OCI-M1 (cell line): ENCODE measurements around the gene GHR.
"Not testable (repeated sequence)": the region's sequence is repeated elsewhere in the genome, so short reads cannot be mapped to it uniquely, and the experiment has no call there.

Source experiments
- DNase-seq: peaks from one replicate; lab custom pipeline; 2025; lab: John Stamatoyannopoulos, UW

The GHR gene

DNA sequence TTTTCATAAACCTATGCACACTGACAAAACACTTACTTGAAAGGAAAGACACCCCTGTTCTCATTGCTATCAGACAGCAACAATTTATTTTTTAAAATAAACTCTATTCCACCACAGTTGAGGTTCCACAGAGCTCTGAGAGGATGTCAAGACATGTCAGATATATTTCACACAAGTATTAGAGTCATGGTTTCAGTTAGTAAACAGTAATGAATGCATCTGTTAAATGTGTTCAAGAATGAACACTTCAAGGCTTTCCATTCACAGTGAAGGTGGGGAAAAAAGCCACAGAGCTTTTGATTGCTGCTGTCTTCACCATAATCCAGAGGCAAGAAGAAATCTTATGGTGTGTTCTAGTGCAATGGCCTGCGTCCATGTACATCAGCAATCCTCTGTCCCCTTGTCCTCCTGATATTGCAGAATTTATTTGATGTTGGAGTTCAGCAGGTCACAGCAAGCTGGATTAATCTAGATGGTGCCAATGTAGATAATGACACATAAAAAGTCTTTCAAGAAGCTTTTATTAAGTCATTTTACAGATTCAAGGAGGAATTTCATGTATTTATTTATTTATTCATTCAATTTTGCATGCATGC is 146.8 kb downstream of the GHR start:
- no peak for DNase-seq

DNA sequence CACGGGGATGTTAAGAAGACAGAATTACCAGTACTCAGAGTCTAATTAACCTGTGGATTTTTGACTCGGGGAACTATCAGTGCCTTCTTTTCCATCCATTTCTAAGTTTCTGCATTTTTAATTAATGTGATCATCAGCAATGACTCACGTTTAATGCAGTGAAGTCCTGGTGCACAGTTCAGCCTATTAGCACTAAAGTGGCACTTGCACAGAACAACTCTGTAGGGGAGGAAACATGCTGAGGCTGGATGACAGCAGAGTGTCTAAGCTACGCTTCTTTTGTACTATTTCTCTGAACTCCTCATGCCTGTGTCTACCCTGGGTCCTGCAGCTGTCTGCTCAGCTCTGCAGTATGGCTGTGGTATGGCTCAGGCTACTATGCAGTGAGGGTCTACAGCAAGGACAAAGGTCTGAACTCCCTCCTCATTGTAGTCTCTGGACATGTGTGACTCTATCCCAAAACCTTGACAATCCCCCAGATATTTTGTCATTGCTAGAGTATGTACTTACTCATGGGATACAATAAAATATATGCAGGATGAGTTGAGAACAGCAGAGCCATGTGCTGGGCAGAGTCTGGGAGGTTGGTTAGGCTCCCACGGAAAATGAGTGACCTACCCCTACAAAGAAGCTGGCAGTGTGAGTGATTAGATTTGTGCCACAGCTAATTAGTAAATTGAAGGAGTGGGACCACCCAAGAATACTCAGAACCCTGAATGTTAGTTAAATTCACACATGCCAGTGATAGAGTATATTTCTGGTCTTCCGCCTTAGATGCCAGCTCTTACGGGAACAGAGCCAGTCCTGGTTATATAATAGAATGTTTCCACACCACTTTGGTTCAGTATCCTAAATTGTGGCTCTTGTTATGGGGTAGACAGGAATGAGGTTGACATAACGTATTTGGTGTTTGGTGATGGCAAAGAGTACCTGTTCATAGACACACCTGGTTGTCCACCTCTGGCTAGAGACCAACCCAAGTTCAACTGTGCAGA is 148.0 kb downstream of the GHR start:
- DNase-seq = no peak

DNA sequence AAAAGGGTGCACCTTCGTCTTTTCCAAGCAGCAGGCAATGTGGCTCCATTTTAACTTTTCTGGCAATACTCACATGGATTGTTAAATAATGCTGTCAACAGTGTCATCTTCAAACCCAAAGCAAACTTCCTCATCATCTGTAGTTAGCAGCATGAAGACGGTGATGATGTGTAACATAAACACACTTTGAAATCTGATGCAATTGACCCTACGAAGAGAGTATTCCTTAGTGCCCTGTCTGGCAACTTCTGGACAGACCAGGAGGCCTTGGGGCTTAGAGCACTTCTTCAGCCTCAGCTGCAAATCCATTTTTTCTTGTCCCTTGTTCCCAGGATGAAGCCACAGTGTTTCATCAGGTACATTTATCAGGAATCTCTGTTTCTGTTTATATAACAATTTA is 149.1 kb downstream of the GHR start:
- no peak for DNase-seq

DNA sequence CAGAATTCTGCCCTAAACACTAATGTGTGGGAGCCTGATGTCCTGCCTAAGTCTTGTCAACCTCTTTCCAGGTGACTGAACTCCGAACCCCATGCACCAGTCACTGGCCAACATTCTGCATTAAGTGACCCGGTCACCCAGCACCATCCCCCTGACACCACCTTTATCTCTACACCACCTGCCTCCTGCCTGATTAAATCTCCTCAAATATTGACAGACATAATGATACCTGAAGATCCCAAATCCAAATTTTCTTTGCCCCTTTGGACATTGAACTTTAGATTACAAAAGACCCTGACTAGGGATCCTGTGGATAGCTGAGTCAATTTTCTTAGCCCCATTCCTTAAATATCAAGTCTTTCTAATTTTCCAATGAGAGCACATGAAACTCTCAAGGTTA is 150.1 kb downstream of the GHR start:
- DNase-seq = no peak

DNA sequence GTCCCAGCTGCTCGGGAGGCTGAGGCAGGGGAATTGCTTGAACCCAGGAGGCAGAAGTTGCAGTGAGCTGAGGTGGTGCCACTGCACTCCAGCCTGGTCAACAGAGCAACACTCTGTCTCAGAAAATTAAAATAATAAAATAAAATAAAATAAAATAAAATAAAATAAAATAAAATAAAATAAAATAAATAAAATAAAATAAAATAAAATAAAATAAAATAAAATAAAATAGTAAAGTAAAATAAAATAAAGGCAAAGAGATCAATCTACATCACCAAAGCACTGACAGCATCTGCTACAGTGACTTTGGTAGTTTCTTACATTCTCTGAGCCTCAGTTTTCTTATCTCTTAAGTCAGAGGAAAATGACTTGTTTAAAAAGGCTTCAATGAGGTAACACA is 152.7 kb downstream of the GHR start:
- not testable (repeated sequence) for DNase-seq

DNA sequence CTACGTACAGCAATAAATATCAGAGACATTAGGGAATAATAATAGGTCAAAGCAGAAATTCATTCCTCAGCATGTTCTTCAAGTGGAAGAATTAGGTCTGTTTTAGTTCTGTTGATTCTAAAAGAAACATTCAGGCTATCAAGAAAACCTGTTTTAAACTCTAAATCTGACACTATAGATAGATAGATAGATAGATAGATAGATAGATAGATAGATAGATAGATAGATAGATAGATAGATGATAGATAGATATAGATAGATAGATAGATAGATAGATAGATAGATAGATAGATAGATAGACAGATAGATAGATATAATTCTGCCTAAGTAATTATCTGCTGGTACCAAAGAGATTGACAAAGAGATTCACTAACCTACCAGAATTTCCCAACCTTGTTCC is 155.7 kb downstream of the GHR start:
- not testable (repeated sequence) for DNase-seq

DNA sequence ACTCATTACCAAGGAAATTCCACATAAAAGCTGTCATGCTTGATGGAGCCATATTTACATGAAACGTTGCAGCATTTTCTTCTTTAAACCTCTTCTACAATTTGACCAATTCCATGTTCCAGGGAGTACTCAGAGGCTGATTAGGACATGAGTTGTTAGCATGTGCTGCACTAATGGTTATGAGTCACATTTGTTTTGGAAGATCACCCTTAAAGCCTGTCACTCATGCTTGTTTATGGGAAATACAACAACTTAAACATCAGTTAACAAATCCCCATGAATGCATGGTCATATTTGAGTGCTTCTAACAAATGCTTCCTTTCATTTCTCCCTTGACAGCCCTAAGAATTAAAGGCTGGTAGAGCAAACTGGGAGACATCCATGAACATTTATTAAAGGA is 156.1 kb downstream of the GHR start:
- no peak for DNase-seq

DNA sequence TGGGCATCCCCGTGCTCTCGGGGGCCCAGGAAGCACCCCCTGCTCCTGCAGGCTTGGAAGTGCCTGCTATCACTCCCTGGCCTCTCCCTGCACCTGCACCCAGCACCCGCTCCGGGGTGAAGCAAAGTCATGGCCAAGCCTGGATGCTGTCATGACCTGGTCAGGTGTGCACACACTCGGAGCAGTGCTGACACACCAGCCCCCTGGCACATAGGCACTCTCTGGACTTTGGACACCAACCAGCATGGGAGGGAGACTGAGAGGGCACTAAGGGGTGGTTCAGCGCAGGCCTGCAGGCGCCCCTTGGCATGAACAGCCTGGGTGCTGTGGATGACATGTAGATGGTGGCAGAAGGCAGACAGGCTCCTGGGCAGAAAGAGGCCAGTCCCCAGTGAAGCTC is 158.6 kb downstream of the GHR start:
- DNase-seq = no peak

DNA sequence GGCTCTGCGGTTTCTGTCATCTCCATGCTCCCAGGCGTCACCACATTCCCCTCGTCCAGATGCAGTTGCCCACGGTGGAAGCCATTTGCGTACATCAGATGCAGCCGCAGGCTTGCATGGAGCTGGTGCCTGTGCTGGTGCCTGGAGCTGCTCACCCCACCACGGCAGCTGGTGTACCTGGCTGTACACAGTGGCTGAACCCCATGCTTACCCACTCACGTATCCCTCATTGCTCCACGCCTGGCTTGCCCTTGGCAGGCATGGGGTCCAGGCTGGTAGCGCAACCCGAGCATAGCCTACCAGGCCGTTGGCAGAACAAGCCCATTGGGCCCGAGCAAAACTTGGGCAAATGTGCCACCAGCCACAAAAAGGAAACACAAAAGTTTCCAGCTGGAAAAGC is 159.5 kb downstream of the GHR start:
- no peak for DNase-seq

DNA sequence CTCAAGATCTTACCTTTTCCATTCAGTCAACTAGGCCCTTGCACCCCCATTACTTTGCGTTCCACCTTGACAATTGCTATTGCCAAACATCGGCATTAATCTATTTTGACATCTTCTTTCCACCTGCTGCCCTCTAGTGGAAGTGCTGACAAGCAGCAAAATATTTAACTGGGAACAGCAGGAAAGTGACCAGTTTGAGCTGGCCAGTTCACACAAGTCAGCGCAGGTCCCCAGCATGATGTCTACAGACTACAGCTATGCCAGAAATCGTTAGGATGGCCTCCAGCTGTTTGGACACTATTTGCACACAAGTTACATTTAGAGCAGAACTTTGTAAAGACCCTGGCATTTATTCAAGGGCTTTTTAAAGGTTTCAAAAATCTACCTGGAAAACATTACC is 160.1 kb downstream of the GHR start:
- peak; percentile 83 for DNase-seq

DNA sequence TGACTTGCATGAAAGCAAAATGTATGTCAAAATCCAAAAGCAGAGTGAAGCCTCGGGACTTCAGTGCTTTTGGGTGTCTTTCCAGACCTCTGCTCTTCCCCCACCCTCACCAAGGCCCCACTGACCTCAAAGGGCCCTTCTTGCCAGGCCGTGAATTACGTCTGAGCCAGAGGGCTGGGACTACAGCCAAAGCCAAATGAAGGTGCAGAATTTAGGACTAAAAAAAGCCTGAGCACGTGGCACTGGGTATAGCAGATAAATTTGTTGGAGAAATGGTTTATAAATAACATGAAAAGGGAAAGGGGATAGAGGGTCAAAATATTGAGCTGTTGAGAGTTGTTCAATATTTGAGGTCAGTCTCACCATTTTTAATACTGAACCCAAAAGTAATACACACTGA is 163.4 kb downstream of the GHR start:
- DNase-seq = peak; percentile 82

DNA sequence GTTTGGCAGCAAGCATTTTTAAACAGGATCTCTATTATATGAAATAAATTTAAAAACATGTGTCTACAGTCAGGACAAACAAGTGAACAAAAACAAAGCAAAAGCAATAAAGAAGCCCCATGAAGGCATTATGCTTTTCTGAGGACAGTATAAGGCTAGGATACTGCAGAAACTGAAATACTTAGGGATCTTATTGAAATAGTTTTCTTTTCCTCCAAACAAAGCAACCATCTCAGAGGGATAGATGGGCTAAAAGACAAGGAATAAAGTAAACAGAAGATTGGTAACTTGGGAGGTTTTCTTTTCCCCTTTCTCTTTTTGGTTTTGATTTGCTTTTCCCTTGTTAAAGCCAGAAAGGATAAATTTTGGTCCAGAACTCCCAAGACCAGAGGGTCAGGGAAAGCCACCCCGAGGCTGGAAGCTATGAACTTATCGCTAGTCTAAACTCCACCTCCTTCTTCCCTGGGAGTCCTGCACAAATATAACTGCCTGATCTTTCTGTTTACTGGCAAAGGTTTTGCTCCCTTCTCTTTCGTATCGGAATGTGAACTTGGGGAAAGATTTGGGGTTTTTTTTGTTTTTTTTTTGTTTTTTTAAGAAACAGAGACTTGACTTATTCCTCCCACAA is 164.0 kb downstream of the GHR start:
- DNase-seq = peak; percentile 41

DNA sequence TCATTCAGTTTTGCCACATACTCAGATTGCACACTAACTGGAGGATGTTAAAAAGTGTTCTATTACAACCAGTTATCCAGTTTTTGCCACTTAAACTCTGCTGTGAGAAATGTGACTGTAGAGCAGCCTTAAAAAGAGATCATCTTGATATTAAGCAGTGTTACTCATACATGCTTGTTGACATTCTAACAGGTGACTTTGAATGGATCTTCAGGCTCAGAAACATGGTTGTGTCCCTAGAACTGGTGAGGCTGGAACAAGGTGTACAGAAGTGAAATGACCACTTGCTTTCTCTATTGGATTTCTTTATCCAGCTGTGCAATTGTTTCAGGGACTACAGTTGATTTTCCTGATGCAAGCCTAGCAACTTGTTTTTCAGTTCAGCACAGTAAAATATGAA is 167.3 kb downstream of the GHR start:
- DNase-seq = no peak

DNA sequence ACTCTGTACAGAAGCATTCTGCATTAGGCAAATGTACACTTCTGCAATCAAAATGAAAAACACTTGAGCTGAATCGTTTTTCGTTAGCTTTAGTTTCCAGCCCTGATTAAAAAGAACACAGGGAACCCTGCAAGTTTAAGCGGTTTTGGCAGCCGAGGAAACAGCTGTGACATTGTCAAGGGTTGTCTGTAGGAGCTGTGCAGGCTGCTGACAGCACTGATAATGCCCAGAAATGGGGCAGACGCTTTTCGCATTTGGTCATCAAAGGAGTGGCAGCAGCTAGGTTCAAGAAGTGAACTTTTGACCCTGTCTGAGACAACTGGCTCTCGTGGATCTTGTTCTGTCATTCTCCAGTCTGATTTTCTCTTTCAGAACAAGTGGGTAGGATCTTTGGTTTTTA is 167.8 kb downstream of the GHR start:
- peak; percentile 57 for DNase-seq

DNA sequence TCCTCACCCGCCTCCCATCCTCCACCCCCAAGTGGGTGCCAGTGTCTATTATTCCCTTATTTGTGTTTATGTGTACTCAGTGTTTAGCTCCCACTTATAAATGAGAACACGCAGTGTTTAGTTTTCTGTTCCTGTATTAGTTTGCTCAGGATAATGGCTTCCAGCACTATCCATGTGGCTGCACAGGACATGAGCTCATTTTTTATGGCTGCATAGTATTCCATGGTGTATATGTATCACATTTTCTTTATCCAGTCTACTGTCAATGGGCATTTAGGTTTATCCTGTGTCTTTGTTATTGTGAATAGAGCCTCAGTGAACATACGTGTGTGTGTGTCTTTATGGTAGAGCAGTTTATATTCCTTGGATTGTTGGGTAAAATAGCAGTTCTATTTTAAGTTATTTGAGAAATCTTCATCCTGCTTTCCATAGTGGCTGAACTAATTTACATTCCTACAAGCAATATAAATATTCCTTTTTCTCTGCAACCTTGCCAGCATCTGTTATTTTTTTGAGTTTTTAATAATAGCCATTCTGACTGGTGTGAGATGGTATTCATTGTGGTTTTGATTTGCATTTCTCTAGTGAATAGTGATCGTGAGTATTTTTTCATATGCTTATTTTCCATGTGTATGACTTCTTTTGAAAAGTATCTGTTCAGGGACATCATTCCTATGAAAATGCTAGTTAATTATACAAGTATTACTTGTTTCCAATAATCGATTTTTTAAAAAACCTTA is 169.3 kb downstream of the GHR start:
- no peak for DNase-seq

DNA sequence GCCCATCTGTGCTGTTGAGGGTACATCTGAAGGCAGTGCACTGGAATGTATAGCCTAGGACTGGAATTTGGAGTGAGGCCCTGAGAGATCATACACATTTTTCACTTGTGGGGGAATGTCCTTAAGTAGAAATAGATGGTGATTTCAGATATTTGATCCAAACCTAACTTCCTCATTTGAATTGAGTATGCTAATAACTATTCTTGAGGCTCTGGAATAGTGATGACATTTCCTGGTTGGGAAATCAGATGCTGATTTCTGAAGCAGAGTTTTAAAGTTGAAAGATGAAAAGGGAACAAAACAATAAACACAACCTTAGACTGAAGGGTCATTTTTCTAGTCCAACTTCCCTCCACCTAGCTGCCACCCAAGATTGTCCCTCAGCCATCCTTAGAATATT is 170.4 kb downstream of the GHR start:
- DNase-seq = no peak

DNA sequence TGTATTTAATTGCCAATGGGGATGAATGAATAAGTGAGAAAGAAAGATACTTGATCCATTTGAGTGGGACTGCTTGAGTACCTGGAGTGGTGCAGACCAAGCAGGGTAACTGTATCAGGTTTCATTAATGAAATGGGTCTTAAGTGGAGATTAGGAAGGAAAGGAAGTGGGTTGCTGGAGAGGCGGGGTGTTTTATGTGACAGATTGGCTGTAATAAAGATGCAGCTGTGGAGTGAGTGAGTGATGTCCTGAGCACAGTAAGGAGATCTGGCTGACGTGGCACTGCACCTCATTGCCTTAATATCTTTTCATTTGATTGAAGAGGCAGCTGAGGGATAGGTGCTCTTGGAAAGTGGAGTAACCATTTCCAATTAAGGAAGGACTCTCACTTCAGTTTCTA is 172.4 kb downstream of the GHR start:
- DNase-seq = no peak

DNA sequence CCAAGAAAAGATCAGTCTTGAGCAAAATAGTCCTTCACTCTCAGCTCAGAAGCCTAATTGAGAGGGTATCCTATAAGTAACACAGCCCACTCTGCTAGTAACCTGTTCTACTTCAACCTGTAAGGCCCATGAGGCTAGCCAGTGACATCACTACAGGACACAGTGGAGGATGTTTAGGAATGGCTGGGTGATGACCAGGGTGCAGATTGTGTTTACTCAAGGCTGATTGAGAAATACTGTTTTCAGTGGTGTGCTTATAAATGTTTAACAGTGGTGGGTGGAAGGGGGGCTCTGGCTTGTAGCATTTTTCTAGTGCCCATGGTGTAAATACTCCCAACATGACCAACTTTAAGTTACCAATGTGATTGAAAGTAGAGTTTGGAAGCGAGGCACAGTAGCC is 173.6 kb downstream of the GHR start:
- no peak for DNase-seq

DNA sequence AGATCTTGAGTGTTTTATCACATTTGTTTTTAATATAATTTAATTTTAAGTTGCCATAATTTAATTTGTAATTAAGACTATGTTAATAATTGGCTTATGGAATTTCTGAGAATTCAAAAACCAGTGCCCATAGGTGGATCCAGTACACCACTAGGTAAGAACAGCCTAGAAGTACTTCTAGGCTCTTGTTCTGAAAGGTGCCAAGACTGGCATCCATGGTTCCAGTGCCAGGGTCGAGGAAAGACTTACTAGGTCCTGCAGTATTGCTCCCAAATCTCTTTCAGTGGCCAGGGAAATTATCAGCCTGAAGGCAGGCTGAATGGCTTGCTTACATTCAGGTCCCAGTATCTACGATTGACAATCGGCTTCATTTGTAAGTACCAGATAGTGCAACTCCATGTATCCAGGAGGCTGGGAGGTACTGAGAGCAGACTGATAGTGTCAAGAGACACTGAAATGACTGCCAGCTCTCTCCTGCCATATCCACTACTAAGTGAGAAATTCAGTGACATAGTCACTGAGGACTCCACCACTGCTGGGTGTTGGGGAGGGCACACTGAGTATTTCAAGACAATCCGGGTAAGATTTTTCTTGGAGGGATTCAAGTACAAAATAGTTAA is 174.2 kb downstream of the GHR start:
- DNase-seq = no peak

DNA sequence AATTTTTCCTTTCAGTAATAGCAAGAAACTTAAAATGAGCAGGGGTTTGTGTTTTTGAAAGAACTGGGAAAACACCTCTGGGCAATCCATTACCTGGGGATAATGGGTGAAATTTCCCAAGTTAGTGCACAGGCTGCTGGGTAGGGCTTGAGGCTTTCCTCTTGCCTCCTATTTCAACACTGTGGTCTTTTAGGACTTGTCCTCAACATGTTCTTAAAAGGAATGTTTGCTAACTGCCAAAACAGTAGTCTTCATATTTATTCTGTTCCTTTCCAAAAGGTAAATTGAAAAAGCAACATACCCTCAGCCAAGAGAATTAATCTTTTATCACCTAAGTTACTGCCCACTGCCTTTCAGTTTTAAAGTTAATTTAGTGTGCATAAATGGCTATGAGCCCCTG is 175.1 kb downstream of the GHR start:
- no peak for DNase-seq

DNA sequence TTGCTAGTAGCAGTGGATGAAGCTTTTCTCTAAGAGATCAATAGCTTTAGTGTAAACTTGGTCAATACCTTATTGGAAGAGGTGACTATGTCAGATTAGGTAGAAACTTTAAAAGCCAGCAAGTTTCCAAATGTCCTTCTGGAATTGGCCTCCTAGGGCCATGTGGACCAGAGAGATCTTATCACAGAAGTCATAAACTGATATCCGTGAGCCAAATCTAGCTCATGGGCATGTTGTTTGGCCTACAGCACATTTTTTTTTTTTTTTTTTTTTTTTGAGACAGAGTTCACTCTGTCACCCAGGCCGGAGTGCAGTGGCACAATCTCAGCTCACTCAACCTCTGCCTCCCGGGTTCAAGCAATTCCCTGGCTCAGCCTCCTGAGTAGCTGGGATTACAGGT is 175.9 kb downstream of the GHR start:
- DNase-seq = no peak

DNA sequence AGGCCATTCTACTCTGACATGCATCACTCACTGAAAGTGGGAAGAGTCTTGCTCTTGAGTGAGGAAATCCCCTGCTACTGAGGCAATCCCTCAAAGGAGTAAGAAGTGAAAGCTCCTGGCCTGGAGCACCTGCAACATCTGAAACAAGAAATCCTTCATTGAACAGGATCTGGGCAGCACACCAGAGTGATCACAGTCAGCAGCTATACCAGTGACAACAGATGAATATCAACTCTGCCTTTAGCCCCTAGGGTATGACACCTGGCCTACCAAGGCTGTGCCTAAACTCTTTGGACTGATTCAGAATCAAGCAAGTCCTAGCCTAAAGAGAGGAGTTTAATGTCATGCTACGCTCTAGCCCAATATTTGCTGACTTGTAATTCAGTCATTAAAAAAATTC is 177.2 kb downstream of the GHR start:
- DNase-seq = no peak
